Caco-2 (cell line): ENCODE results near the gene HDAC4. TPM values are rescaled to one million over a fixed set of nuclear protein-coding genes. Genes with fewer than 3 reads are reported as not detected.

Experiments used
- BruUV-seq: library from RNA; stranded (reverse); fragments of 400-500 nt; replicated peaks from 2 replicates; lab custom pipeline; 2021; lab: Mats Ljungman, UMichigan
- CTCF ChIA-PET: fragments of 300-600 bp; sonication (Branson Sonifier 250); formaldehyde crosslinking; loops from one replicate; lab custom pipeline; 2022; ENCODE audit warnings: antibody characterized with exemption; lab: Charles Lee
- POLR2A ChIA-PET: fragments of 300-600 bp; sonication (Branson Sonifier 250); formaldehyde crosslinking; loops from one replicate; lab custom pipeline; 2022; ENCODE audit warnings: antibody characterized with exemption; lab: Charles Lee
- DNase-seq, 2 experiments: peaks; one replicate each; pipeline versions ENCODE4 v3.0.0 to v3.0.0-alpha.2; 2020 to 2022
- H3K27me3 ChIP-seq: replicated peaks from 2 replicates; pipeline ENCODE4 v1.6.0; 2011; ENCODE audit warnings: low read length; ENCODE audit not compliant: control insufficient read depth, insufficient read depth
- H3K36me3 ChIP-seq: 2 replicates; pipeline ENCODE4 v1.5.1; 2011; ENCODE audit warnings: low read length; ENCODE audit not compliant: control insufficient read depth, insufficient read depth
- H3K4me1 ChIP-seq: fragments of 250-450 bp; sonication (Bioruptor Pico); 2 replicates; pipeline ENCODE4 v1.5.1; 2020; ENCODE audit warnings: mild to moderate bottlenecking
- H3K4me3 ChIP-seq: 2 replicates; pipeline ENCODE4 v1.5.1; 2011; ENCODE audit warnings: low read depth, mild to moderate bottlenecking, control low read depth, low read length
- H3K9me3 ChIP-seq: fragments of 250-450 bp; sonication (Bioruptor Pico); 2 replicates; pipeline ENCODE4 v1.5.1; 2020; ENCODE audit warnings: mild to moderate bottlenecking, moderate library complexity
- H3K27ac Mint-ChIP-seq: one replicate; pipeline ENCODE4 v1.8.0; 2022; ENCODE audit warnings: mixed read lengths; ENCODE audit not compliant: unreplicated experiment
- H3K27me3 Mint-ChIP-seq: one replicate; pipeline ENCODE4 v1.8.0; 2022; ENCODE audit warnings: mixed read lengths; ENCODE audit not compliant: insufficient read depth, unreplicated experiment
- H3K36me3 Mint-ChIP-seq: one replicate; pipeline ENCODE4 v1.8.0; 2022; ENCODE audit warnings: mild to moderate bottlenecking, mixed read lengths; ENCODE audit not compliant: insufficient read depth, unreplicated experiment
- H3K4me1 Mint-ChIP-seq: one replicate; pipeline ENCODE4 v1.8.0; 2022; ENCODE audit warnings: low read depth, mixed read lengths; ENCODE audit not compliant: unreplicated experiment
- H3K4me3 Mint-ChIP-seq: one replicate; pipeline ENCODE4 v1.8.0; 2022; ENCODE audit warnings: mild to moderate bottlenecking, moderate library complexity, mixed read lengths; ENCODE audit not compliant: unreplicated experiment
- H3K9me3 Mint-ChIP-seq: one replicate; pipeline ENCODE4 v1.8.0; 2022; ENCODE audit warnings: mixed read lengths; ENCODE audit not compliant: unreplicated experiment
- CTCF ChIP-seq, 2 experiments: fragments of 200-600 bp in 1 of 2; IDR thresholded peaks; 1 replicate in 1 of 2; 2 replicates in 1 of 2; pipeline versions ENCODE4 v1.5.1 to v1.8.0; 2011 to 2022; ENCODE audit warnings: antibody characterized with exemption in 1 of 2, control low read depth in 1 of 2, inconsistent platforms in 1 of 2, low read depth in 1 of 2, low read length in 1 of 2, mild to moderate bottlenecking in 1 of 2, moderate library complexity in 1 of 2; ENCODE audit not compliant: insufficient read depth in 1 of 2, severe bottlenecking in 1 of 2, unreplicated experiment in 1 of 2
- intact Hi-C: fragments of 100-400 bp; cut with micrococcal nuclease; formaldehyde crosslinking; loops from one replicate; pipeline ENCODE4 v1.10.0; 2022; ENCODE audit not compliant: unreplicated experiment
- total RNA-seq: library from RNA; stranded (reverse); gene quantifications from 2 replicates; pipeline ENCODE4 v1.2.3, GENCODE V29; 2022

Gene HDAC4
- total RNA-seq, 1 experiment from 2014 or later = 15.5 TPM

GRCh38 chr2:239337122-239337876 is 63.5 kb downstream of the HDAC4 start:
- CTCF ChIA-PET = no interaction called here
- Mint-ChIP-seq H3K4me1 (no peaks in the 10 kb centered on the region), H3K4me3 (no peak overlapping the region)

DNA sequence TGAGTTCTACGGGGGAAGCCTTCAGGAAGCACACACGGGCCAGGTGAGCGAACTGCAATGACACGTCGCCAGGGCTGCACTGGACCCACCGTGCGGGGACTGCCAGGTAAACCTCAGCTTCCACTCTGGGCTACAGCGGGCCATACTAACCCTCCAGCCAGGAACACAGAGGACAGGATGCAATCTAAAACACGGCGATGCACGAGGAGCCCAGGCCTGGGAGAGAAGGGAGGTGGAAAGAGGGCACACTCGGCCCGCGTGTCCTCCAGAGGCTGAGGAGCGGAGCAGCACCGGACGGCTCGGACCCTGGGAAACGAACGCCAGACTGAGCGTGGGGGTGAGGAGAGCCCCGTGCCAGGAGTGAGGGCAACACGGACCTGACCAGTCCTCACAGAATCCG is 69.3 kb downstream of the HDAC4 start:
- intact Hi-C loops = no loop called here
- Mint-ChIP-seq H3K9me3 (no peaks in the 10 kb centered on the region), H3K27ac (no peak overlapping the region), H3K36me3 (no peaks in the 10 kb centered on the region), H3K4me1 (no peaks in the 10 kb centered on the region), H3K4me3 (no peak overlapping the region), H3K27me3 (no peaks in the 10 kb centered on the region)
- CTCF ChIA-PET = no interaction called here
- H3K4me1 ChIP-seq = no peaks in the 10 kb centered on the region
- no peaks in the 10 kb centered on the region for H3K27me3 ChIP-seq
- no peaks in the 10 kb centered on the region for H3K9me3 ChIP-seq
- no peaks in the 10 kb centered on the region for H3K36me3 ChIP-seq
- no TSS peak for BruUV-seq
- TF ChIP-seq CTCF (IDR thresholded peaks at IDR 0.05; ENCODE audit: insufficient read depth in 1 of 2, low read depth in 1 of 2, low read length in 1 of 2, severe bottlenecking in 1 of 2, unreplicated experiment in 1 of 2) = no peak
- H3K4me3 ChIP-seq = no peak overlapping the region
- DNase-seq = no peak
- POLR2A ChIA-PET = no interaction called here

More at GRCh38 chr2:239337122-239337876, 63.5 kb downstream of the HDAC4 start:
- no TSS peak for BruUV-seq
- POLR2A ChIA-PET = no interaction called here
- intact Hi-C loops = no loop called here
- H3K36me3 ChIP-seq = no peaks in the 10 kb centered on the region
- H3K4me1 ChIP-seq = no peaks in the 10 kb centered on the region
- no peaks in the 10 kb centered on the region for H3K27me3 Mint-ChIP-seq
- H3K27me3 ChIP-seq = no peaks in the 10 kb centered on the region
- no peaks in the 10 kb centered on the region for H3K36me3 Mint-ChIP-seq
- no peak overlapping the region for H3K27ac Mint-ChIP-seq
- H3K9me3 Mint-ChIP-seq = no peaks in the 10 kb centered on the region
- no peak overlapping the region for H3K4me3 ChIP-seq
- no peaks in the 10 kb centered on the region for H3K9me3 ChIP-seq
- no peak for DNase-seq
- TF ChIP-seq CTCF (IDR thresholded peaks at IDR 0.05; ENCODE audit: insufficient read depth in 1 of 2, low read depth in 1 of 2, low read length in 1 of 2, severe bottlenecking in 1 of 2, unreplicated experiment in 1 of 2) = no peak

DNA sequence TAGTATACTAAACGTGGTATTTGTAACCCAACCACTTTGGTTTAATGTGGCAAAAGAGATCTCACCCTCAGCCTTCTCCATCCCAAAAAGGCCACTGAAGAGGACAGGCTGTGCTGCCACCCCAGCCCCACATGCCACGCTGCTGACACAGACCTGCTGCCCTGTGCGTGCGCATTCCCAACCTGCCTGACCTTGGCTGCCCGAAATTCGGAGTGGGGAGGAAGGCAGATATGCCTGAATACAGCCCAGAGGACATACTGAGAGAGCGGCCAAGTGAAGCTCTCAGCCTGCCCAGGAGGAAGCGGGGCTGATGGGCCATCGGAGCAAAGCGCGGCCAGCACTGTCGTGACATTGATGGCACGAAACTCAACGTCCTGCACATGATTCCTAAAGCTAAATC is 70.0 kb downstream of the HDAC4 start:
- Mint-ChIP-seq H3K4me1 (no peaks in the 10 kb centered on the region), H3K4me3 (no peak overlapping the region), H3K27ac (no peak overlapping the region), H3K36me3 (no peaks in the 10 kb centered on the region), H3K27me3 (no peaks in the 10 kb centered on the region), H3K9me3 (no peaks in the 10 kb centered on the region)
- no peaks in the 10 kb centered on the region for H3K36me3 ChIP-seq
- no peak overlapping the region for H3K4me3 ChIP-seq
- TF ChIP-seq CTCF (IDR thresholded peaks at IDR 0.05; ENCODE audit: insufficient read depth in 1 of 2, low read depth in 1 of 2, low read length in 1 of 2, severe bottlenecking in 1 of 2, unreplicated experiment in 1 of 2) = no peak
- intact Hi-C loops = no loop called here
- H3K27me3 ChIP-seq = no peaks in the 10 kb centered on the region
- no peaks in the 10 kb centered on the region for H3K4me1 ChIP-seq
- CTCF ChIA-PET = no interaction called here
- POLR2A ChIA-PET = no interaction called here
- no peaks in the 10 kb centered on the region for H3K9me3 ChIP-seq
- no peak for DNase-seq
- no TSS peak for BruUV-seq
